GM12878 (cell line): ENCODE data around the gene PSG4.
"Not testable (repeated sequence)": the region's sequence is repeated elsewhere in the genome, so short reads cannot be mapped to it uniquely, and the experiment has no call there.

Source experiments
- CTCF ChIP-seq, 3 experiments: IDR thresholded peaks in 2 of 3; conservative IDR thresholded peaks in 1 of 3; 2 replicates each; pipeline ENCODE4 v1.5.1; 2011; ENCODE audit warnings: low read depth in 3 of 3, low read length in 3 of 3, mild to moderate bottlenecking in 3 of 3, control low read depth in 2 of 3, moderate library complexity in 2 of 3, inconsistent platforms in 1 of 3, mixed read lengths in 1 of 3; ENCODE audit not compliant: control insufficient read depth in 2 of 3, insufficient read depth in 1 of 3; ENCODE audit errors: extremely low read depth in 1 of 3
- MAX ChIP-seq: IDR thresholded peaks from 2 replicates; pipeline ENCODE4 v1.6.1; 2012; ENCODE audit warnings: low read depth, low read length, improper control_type of control experiment
- NRF1 ChIP-seq: conservative IDR thresholded peaks from 2 replicates; pipeline ENCODE4 v1.6.1; 2011; ENCODE audit warnings: mild to moderate bottlenecking, low read depth, low read length, improper control_type of control experiment
- POLR2A ChIP-seq: IDR thresholded peaks from 2 replicates; pipeline ENCODE4 v1.6.1; 2011; ENCODE audit warnings: low read depth, mild to moderate bottlenecking, low read length
- SREBF2 ChIP-seq: IDR thresholded peaks from 2 replicates; pipeline ENCODE4 v1.6.1; 2012; ENCODE audit warnings: mild to moderate bottlenecking, low read length
- YY1 ChIP-seq: IDR thresholded peaks from 2 replicates; pipeline ENCODE4 v1.6.1; 2011; ENCODE audit warnings: low read depth, mild to moderate bottlenecking, low read length
- TF ChIP-seq, protein P1 (sequence below): IDR thresholded peaks from 2 replicates; pipeline ENCODE4 v1.6.1; 2011; ENCODE audit warnings: low read depth, low read length, improper control_type of control experiment, borderline replicate concordance

DNA sequence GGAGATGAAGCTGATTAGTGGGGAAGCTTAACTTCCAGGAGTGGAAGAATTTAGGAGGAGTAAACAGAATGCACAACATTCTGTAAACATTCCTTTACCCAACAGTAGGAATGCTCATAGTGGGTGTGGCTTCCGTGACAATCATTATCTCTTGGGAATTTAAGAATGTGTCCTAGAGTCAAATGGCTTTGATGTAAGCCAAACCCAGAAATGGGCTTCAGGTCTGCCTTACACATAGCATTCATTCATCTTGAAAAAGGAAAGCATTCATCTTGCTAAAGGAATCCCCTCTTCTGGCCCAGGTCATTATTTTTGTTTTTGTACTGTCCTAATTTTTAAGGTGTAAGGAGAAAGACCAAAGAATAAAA lies 43.2 kb upstream of the PSG4 start:
- TF ChIP-seq CTCF (IDR thresholded peaks at IDR 0.05 in 2 of 3, conservative IDR thresholded peaks at IDR 0.05 in 1 of 3; ENCODE audit: control insufficient read depth in 2 of 3, extremely low read depth in 1 of 3, insufficient read depth in 1 of 3, low read depth in 3 of 3, low read length in 3 of 3); MAX; NRF1; YY1; SREBF2; POLR2A: not testable (repeated sequence)
- TF ChIP-seq, protein P1, sequence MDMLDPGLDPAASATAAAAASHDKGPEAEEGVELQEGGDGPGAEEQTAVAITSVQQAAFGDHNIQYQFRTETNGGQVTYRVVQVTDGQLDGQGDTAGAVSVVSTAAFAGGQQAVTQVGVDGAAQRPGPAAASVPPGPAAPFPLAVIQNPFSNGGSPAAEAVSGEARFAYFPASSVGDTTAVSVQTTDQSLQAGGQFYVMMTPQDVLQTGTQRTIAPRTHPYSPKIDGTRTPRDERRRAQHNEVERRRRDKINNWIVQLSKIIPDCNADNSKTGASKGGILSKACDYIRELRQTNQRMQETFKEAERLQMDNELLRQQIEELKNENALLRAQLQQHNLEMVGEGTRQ: not testable (repeated sequence)
